ENCODE results near the gene UBALD1. TPM values are rescaled to one million over a fixed set of nuclear protein-coding genes. Genes with fewer than 3 reads are reported as not detected.

Gene UBALD1
- total RNA-seq: 8.5 TPM

DNA sequence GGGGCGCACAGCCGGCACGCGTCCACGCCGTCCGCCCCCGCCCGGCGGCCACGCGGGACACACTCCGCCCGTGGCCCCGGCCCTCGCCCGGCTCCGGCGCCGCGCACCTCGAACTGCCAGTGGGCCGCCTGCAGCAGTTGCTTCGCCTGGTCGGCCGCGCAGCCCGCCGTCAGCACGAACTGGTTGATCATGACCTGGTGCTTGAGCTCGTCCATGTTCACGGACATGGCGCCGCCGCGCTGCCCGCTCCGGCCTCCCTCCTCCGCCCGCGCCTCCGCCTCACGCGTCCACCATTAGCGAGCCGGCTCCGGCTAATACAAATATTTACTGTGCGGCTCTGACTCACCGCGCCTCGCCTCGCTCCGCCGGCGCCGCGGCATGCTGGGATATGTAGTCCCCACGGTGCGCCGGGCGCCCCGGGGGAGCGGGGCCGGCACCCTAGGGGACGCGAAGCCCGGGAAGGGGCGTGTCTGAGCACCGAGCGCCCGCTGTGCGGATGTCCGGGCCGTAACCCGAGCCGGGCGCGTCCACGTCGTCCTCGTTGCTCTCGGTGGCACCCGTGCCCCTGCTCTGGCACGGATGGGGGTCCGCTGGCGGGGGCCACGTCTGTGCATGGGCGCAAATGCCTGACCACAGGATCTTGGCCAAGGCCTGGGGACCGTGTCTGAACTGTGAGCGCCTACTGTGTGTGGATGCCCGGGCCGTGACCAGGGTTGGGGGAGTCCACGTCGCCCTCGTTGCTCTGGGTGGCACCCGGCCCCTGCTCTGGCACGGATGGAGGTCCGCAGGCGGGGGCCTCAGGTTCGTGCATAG lies at the start of gene UBALD1:
Gene UBALD1, minus strand, starts transcription at position 318 of the 813 bp plus-strand sequence. Its CDS starts 91 bp downstream, at position 227.

DNA sequence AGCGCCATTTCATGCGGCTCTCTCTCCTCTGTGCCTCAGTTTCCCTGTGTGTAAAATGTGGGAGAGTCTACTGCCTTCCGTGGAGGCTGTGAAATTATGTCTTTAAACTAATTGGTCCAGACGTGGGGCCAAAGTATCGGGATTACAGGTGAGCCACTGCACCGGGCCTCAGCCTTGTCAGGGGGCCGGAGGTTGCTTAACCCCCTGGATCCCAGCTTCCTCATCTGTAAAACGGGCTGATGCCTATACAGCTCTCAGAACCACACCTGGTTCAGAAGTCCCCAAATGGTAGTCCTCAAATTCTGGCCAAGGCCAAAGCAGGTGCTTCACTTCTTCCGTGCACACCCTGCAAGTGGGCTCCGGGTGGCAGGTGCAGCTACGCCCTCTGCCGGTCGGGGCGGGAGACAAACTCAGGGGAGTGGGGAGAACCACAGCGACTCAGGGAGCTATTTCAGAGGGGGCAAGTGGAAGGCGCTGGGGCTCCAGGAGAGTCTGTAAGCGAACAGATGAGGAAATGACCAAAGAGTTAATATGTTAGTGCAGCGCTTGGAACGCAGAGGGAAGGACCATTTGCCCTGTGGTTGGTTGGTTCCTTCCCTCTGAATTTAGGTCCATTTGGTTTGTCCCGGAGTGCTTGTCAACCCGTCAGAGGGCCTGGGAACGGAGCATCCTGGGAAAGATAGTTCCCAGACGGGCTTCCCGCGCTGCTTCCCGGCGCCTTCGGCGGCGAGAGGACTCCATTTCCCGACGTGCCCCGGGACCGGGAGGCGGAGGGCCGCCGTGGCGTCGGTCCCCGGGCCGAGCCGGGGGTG lies 9.5 kb upstream of the UBALD1 start, which contains the start of gene MGRN1:
Gene MGRN1, plus strand, starts transcription at position 812 of the 812 bp plus-strand sequence. CDS start 135 bp downstream, outside the sequence.

Small RNAs within 50 kb of the gene (small RNA-seq; reads per million reads assigned to genes)
- gene RN7SL850P (ENCODE audit: low replicate concordance): not detected

Other genes with a start within 250 kb of the UBALD1 start
- gene VASN, start 243.0 kb downstream of the UBALD1 start, total RNA-seq: 1.9 TPM
- gene CORO7, start 198.3 kb downstream of the UBALD1 start, total RNA-seq: 54.8 TPM
- gene DNAJA3, start 189.0 kb downstream of the UBALD1 start, total RNA-seq: 33.2 TPM
- gene NMRAL1, start 140.3 kb downstream of the UBALD1 start, total RNA-seq: 57.9 TPM
- 42.9 TPM for gene HMOX2, start 138.5 kb downstream of the UBALD1 start, total RNA-seq
- gene CDIP1, start 76.1 kb downstream of the UBALD1 start, total RNA-seq: 18.2 TPM
- gene C16orf96, start 58.5 kb downstream of the UBALD1 start, total RNA-seq: 0.63 TPM
- gene MGRN1, start 9.9 kb upstream of the UBALD1 start, total RNA-seq: 65.1 TPM
- 32.6 TPM for gene NUDT16L1, start 78.7 kb upstream of the UBALD1 start, total RNA-seq
- 61.3 TPM for gene ANKS3, start 119.4 kb upstream of the UBALD1 start, total RNA-seq
- 0.31 TPM for gene DNAAF8, start 119.6 kb upstream of the UBALD1 start, total RNA-seq
- 16.9 TPM for gene ZNF500, start 152.3 kb upstream of the UBALD1 start, total RNA-seq
- not detected for gene SEPTIN12, start 173.5 kb upstream of the UBALD1 start, total RNA-seq
- not detected for gene SMIM22, start 180.5 kb upstream of the UBALD1 start, total RNA-seq
- gene ROGDI, start 187.7 kb upstream of the UBALD1 start, total RNA-seq: 41.6 TPM
- gene GLYR1, start 232.4 kb upstream of the UBALD1 start, total RNA-seq: 89.2 TPM
- 31.3 TPM for gene UBN1, start 232.6 kb upstream of the UBALD1 start, total RNA-seq

Measured in parietal lobe (tissue), 2 donors.